ENCODE measurements around the gene TPRG1. TPM values are rescaled to one million over a fixed set of nuclear protein-coding genes. Genes with fewer than 3 reads are reported as not detected.
"Not testable (repeated sequence)": the region's sequence is repeated elsewhere in the genome, so short reads cannot be mapped to it uniquely, and the experiment has no call there.

The TPRG1 gene
- total RNA-seq, 4 donors from 2014 or later: 18.9 to 46.2 (median 36.9) TPM

DNA sequence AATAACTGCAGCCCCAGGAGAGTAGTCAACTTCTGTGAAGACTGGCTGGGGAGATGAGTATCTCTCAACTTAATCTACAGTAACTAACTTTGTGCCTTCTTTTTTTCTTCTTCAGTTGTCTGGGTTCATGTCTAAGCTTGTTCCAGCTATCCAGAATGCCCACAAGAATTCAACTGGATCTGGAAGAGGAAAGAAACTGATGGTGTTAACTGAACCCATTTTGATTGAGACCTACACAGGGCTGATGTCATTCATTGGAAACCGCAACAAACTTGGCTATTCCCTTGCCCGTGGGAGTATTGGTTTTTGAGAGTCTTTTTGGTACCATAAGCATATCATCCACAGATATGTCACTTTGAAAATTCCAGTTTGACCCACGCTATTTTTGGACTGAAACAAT, 148.7 kb downstream of the TPRG1 start:
- 82 to 86% methylated on average over 3 of the region's 3 CpGs for WGBS, 2 donors
- DNase-seq (ENCODE audit: low spot score in 2 of 2): no peak
- intact Hi-C loops (cut with DNase I; ENCODE audit: low total_unique reads): no loop called here
- no peak overlapping the region for H3K4me3 ChIP-seq (ENCODE audit: low read depth, poor library complexity, severe bottlenecking)
- TF ChIP-seq POLR2A (IDR thresholded peaks at IDR 0.05): no peak
- TF ChIP-seq, protein P1, sequence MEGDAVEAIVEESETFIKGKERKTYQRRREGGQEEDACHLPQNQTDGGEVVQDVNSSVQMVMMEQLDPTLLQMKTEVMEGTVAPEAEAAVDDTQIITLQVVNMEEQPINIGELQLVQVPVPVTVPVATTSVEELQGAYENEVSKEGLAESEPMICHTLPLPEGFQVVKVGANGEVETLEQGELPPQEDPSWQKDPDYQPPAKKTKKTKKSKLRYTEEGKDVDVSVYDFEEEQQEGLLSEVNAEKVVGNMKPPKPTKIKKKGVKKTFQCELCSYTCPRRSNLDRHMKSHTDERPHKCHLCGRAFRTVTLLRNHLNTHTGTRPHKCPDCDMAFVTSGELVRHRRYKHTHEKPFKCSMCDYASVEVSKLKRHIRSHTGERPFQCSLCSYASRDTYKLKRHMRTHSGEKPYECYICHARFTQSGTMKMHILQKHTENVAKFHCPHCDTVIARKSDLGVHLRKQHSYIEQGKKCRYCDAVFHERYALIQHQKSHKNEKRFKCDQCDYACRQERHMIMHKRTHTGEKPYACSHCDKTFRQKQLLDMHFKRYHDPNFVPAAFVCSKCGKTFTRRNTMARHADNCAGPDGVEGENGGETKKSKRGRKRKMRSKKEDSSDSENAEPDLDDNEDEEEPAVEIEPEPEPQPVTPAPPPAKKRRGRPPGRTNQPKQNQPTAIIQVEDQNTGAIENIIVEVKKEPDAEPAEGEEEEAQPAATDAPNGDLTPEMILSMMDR (IDR thresholded peaks at IDR 0.05): no peak

DNA sequence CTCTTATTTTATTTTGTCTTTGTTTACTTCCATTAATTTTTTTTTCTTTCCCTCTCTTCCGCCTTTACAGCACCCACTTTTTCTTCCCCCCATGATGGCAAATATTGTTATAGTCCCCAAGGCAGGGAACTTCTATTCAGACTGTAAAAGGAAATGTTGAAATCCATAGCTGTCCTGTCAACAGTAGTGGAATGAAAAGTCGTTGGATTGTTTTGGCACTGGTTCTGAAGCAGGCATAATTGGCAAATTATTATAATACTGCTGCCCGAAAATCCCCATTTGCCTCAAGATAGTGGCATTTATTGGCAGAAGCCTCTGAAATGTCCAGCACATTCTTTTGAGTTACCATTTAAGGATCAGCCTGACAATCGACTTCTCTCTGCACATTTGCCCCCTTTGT, 150.6 kb downstream of the TPRG1 start:
- intact Hi-C loops (cut with DNase I; ENCODE audit: low total_unique reads): no loop called here
- no peak overlapping the region for H3K4me3 ChIP-seq (ENCODE audit: low read depth, poor library complexity, severe bottlenecking)
- TF ChIP-seq, protein P1 (IDR thresholded peaks at IDR 0.05): no peak
- no peak for TF ChIP-seq POLR2A (IDR thresholded peaks at IDR 0.05)
- 54 to 55% methylated on average over 4 of the region's 4 CpGs for WGBS, 2 donors
- no peak for DNase-seq (ENCODE audit: low spot score in 2 of 2)

DNA sequence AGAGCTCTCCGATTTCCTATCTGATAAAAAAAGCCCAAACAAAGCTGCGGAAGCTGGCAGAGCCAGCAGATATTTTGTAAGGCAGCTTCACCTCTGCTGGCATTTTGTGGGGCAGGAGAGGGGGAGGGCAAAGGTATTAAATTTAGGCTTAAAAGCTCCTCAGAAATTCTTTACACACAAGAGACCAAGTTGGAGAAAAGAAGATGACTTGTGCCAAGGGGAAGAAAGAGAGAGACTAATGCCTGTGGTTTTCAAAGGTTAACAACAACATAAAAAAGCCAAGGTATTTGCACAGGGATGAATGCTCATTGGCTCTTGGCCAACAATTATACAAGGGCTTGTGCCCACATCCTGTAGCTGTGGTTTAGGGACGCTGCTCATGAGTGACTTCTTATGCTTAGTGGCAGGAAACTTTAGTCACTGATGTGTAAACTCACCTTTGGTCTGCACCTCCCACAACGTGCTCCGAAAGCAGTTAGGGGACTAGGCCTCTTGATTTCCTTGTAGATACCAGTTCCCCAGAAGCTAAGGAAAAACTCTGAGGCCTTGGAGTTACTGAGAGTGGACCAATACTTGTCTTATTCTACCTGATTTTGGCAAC, 152.9 kb downstream of the TPRG1 start:
- no peak overlapping the region for H3K4me3 ChIP-seq (ENCODE audit: low read depth, poor library complexity, severe bottlenecking)
- TF ChIP-seq, protein P1 (IDR thresholded peaks at IDR 0.05): no peak
- TF ChIP-seq POLR2A (IDR thresholded peaks at IDR 0.05): no peak
- intact Hi-C loops (cut with DNase I; ENCODE audit: low total_unique reads): no loop called here
- 50 to 53% methylated on average over 5 of the region's 5 CpGs for WGBS, 2 donors
- DNase-seq (ENCODE audit: low spot score in 2 of 2): no peak

DNA sequence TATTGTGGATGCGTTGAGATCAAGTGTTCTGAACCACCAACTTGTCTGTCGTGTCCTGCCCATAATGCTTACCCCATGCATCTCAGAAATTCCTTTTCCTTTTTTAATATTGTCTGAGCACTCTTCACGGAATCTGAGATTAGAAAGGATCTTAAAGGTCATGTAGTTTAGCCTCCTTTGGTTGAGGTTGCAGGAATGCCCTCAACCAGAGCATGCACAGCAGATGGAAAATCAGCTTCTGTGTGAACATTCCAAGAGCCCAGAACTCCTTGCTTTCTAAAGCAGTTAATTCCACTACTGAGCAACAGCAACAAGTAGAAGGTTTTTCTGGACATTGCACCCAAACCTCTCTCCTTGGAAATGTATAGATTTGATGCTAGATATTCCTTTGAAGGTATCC, 153.7 kb downstream of the TPRG1 start:
- 89 to 90% methylated on average over 3 of the region's 3 CpGs for WGBS, 2 donors
- intact Hi-C loops (cut with DNase I; ENCODE audit: low total_unique reads): no loop called here
- H3K4me3 ChIP-seq (ENCODE audit: low read depth, poor library complexity, severe bottlenecking): no peak overlapping the region
- DNase-seq (ENCODE audit: low spot score in 2 of 2): no peak
- TF ChIP-seq, protein P1 (IDR thresholded peaks at IDR 0.05): no peak
- no peak for TF ChIP-seq POLR2A (IDR thresholded peaks at IDR 0.05)

DNA sequence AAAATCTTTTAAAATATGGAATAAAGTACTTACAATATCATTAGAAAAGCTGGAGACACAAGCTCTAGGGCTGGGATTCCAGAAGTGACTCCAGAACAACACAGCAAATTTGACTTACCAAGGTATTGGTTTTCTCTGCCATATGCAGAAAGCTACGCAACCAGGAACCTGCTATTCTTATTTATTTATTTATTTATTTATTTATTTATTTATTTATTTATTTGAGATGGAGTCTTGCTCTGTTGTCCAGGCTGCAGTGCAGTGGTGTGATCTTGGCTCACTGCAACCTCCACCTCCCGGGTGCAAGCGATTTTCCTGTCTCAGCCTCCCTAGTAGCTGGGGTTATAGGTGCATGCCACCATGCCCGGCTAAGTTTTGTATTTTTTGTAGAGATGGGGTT, 157.9 kb downstream of the TPRG1 start:
- WGBS, 2 donors: 95 to 99% methylated on average over 4 of the region's 4 CpGs
- H3K4me3 ChIP-seq (ENCODE audit: low read depth, poor library complexity, severe bottlenecking); intact Hi-C loops (cut with DNase I; ENCODE audit: low total_unique reads); DNase-seq (ENCODE audit: low spot score in 2 of 2): not testable (repeated sequence)

DNA sequence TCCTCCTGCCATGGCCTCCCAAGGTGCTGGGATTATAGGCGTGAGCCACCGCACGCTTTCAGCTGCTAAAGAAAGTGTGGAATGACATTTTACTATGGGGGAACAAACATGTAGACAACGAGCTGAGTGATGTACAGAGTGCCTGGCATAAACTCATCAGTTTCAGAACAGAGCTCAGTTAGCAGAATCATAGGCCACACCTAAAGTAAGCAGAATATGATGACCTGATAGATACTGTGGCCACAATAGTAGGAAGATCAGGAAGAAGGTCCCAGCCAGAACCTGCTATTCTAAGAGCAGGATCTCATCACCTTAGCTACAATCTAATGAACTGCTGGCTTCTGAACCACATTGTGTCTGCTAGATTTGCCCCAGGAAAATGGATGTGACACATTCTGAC, 158.3 kb downstream of the TPRG1 start:
- 89 to 94% methylated on average over 4 of the region's 4 CpGs for WGBS, 2 donors
- intact Hi-C loops (cut with DNase I; ENCODE audit: low total_unique reads): no loop called here
- H3K4me3 ChIP-seq (ENCODE audit: low read depth, poor library complexity, severe bottlenecking): no peak overlapping the region
- no peak for TF ChIP-seq POLR2A (IDR thresholded peaks at IDR 0.05)
- TF ChIP-seq, protein P1 (IDR thresholded peaks at IDR 0.05): no peak
- no peak for DNase-seq (ENCODE audit: low spot score in 2 of 2)

All from lower leg skin (tissue), 4 donors.